WTC11 (cell line): ENCODE measurements around the gene ERC2. TPM values are rescaled to one million over a fixed set of nuclear protein-coding genes. Genes with fewer than 3 reads are reported as not detected.

Source experiments
- ATAC-seq: fragments of 200-7000 bp; cut with Tn5 transposase; 2 replicates; pipeline ENCODE4 v1.10.0; 2021; ENCODE audit warnings: mild to moderate bottlenecking, moderate library complexity
- CTCF ChIA-PET: fragments of 300-600 bp; sonication (Branson Sonifier 250); formaldehyde crosslinking; loops from one replicate; lab custom pipeline; 2021; ENCODE audit warnings: antibody characterized with exemption; lab: Charles Lee
- POLR2A ChIA-PET: fragments of 350-600 bp; sonication (Branson Sonifier 250); formaldehyde crosslinking; loops from one replicate; lab custom pipeline; 2021; ENCODE audit warnings: antibody characterized with exemption; lab: Charles Lee
- DNase-seq: peaks from one replicate; pipeline ENCODE4 v3.0.0; 2021; ENCODE audit warnings: low spot score
- H3K27ac Mint-ChIP-seq: 2 replicates; pipeline ENCODE4 v1.8.0; 2021; ENCODE audit warnings: mixed read lengths
- H3K27me3 Mint-ChIP-seq: 2 replicates; pipeline ENCODE4 v1.8.0; 2021; ENCODE audit warnings: low read depth, mild to moderate bottlenecking, moderate library complexity, mixed read lengths
- H3K36me3 Mint-ChIP-seq: 2 replicates; pipeline ENCODE4 v1.8.0; 2021; ENCODE audit warnings: mixed read lengths
- H3K4me1 Mint-ChIP-seq: 2 replicates; pipeline ENCODE4 v1.8.0; 2022; ENCODE audit warnings: mixed read lengths
- H3K4me3 Mint-ChIP-seq: 2 replicates; pipeline ENCODE4 v1.8.0; 2021; ENCODE audit warnings: mild to moderate bottlenecking, moderate library complexity, mixed read lengths
- H3K9me3 Mint-ChIP-seq: 2 replicates; pipeline ENCODE4 v1.8.0; 2021; ENCODE audit warnings: mixed read lengths
- CREB1 ChIP-seq: sonication (generic); formaldehyde crosslinking; IDR thresholded peaks from 2 replicates; pipeline ENCODE4 v1.8.0; 2023; ENCODE audit warnings: mild to moderate bottlenecking, missing genetic modification reagents
- EMX1 ChIP-seq: fragments of 250-450 bp; sonication (Bioruptor Pico); IDR thresholded peaks from 2 replicates; pipeline ENCODE4 v1.8.0; 2021; ENCODE audit warnings: mild to moderate bottlenecking
- FOXP1 ChIP-seq: sonication (generic); formaldehyde crosslinking; IDR thresholded peaks from 2 replicates; pipeline ENCODE4 v1.8.0; 2022; ENCODE audit warnings: missing genetic modification reagents, mild to moderate bottlenecking, moderate library complexity, borderline replicate concordance
- HMGA2 ChIP-seq: fragments of 250-450 bp; sonication (Bioruptor Pico); IDR thresholded peaks from 2 replicates; pipeline ENCODE4 v1.4.0; 2021; ENCODE audit warnings: mild to moderate bottlenecking, moderate library complexity
- HMGXB4 ChIP-seq: sonication (generic); formaldehyde crosslinking; IDR thresholded peaks from 2 replicates; pipeline ENCODE4 v1.8.1; 2023; ENCODE audit warnings: mild to moderate bottlenecking, moderate library complexity, missing genetic modification reagents
- IRF1 ChIP-seq: sonication (generic); formaldehyde crosslinking; IDR thresholded peaks from 2 replicates; pipeline ENCODE4 v1.8.0; 2023; ENCODE audit warnings: missing genetic modification reagents
- KAT7 ChIP-seq: sonication (generic); formaldehyde crosslinking; IDR thresholded peaks from 2 replicates; pipeline ENCODE4 v1.8.1; 2023; ENCODE audit warnings: missing genetic modification reagents, mild to moderate bottlenecking, borderline replicate concordance
- MAX ChIP-seq: sonication (generic); formaldehyde crosslinking; IDR thresholded peaks from 2 replicates; pipeline ENCODE4 v1.8.0; 2022; ENCODE audit warnings: mild to moderate bottlenecking, missing genetic modification reagents
- RORB ChIP-seq: fragments of 250-450 bp; sonication (Bioruptor Pico); IDR thresholded peaks from 2 replicates; pipeline ENCODE4 v1.9.0; 2021; ENCODE audit warnings: mild to moderate bottlenecking
- TCF7 ChIP-seq: sonication (generic); formaldehyde crosslinking; IDR thresholded peaks from 2 replicates; pipeline ENCODE4 v1.8.0; 2022; ENCODE audit warnings: mild to moderate bottlenecking, low read depth, missing genetic modification reagents, moderate library complexity
- total RNA-seq: library from RNA; stranded (reverse); gene quantifications from 3 replicates; pipeline ENCODE4 v1.2.3, GENCODE V29; 2021
- TF ChIP-seq, protein P1 (sequence below): fragments of 250-450 bp; sonication (Bioruptor Pico); IDR thresholded peaks from 2 replicates; pipeline ENCODE4 v1.9.0; 2021; ENCODE audit warnings: mild to moderate bottlenecking, borderline replicate concordance

Gene ERC2
- total RNA-seq, 1 experiment from 2014 or later: 23.5 TPM

DNA sequence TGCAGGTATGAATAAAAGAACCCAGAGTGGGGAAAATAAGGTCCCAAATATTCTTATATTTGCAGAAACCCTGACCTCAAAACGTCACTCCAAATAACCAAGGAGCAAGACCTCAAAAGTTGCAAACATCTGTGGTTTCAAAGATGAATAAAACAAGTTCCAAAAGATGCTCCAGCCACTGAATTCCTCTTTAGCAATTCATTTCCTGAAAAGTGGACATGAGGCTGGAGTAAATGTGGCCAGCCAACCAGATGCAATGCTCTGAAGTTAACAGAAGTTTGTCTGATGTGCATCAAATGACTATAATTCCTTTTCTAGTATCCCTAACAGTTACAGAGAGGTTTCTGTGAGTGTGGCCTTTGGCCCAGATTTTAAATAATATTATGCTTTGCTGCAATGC is 910.0 kb downstream of the ERC2 start (continued):
- TF ChIP-seq, protein P1, sequence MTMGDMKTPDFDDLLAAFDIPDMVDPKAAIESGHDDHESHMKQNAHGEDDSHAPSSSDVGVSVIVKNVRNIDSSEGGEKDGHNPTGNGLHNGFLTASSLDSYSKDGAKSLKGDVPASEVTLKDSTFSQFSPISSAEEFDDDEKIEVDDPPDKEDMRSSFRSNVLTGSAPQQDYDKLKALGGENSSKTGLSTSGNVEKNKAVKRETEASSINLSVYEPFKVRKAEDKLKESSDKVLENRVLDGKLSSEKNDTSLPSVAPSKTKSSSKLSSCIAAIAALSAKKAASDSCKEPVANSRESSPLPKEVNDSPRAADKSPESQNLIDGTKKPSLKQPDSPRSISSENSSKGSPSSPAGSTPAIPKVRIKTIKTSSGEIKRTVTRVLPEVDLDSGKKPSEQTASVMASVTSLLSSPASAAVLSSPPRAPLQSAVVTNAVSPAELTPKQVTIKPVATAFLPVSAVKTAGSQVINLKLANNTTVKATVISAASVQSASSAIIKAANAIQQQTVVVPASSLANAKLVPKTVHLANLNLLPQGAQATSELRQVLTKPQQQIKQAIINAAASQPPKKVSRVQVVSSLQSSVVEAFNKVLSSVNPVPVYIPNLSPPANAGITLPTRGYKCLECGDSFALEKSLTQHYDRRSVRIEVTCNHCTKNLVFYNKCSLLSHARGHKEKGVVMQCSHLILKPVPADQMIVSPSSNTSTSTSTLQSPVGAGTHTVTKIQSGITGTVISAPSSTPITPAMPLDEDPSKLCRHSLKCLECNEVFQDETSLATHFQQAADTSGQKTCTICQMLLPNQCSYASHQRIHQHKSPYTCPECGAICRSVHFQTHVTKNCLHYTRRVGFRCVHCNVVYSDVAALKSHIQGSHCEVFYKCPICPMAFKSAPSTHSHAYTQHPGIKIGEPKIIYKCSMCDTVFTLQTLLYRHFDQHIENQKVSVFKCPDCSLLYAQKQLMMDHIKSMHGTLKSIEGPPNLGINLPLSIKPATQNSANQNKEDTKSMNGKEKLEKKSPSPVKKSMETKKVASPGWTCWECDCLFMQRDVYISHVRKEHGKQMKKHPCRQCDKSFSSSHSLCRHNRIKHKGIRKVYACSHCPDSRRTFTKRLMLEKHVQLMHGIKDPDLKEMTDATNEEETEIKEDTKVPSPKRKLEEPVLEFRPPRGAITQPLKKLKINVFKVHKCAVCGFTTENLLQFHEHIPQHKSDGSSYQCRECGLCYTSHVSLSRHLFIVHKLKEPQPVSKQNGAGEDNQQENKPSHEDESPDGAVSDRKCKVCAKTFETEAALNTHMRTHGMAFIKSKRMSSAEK (CRISPR knock-in tag): no peak

- DNase-seq (no peak), ATAC-seq (no peak)
- no peaks in the 10 kb centered on the region for H3K9me3 Mint-ChIP-seq
- CTCF ChIA-PET: no interaction called here
- no peak overlapping the region for H3K27ac Mint-ChIP-seq
- H3K4me1 Mint-ChIP-seq: peaks cover 36% of the 10 kb centered on the region
- TF ChIP-seq HMGA2 (CRISPR knock-in tag) (no peak), FOXP1 (CRISPR knock-in tag) (no peak), KAT7 (CRISPR knock-in tag) (no peak), TCF7 (CRISPR knock-in tag) (no peak), RORB (no peak), HMGXB4 (no peak), EMX1 (CRISPR knock-in tag) (no peak), CREB1 (no peak), MAX (CRISPR knock-in tag) (no peak), IRF1 (no peak)
- TF ChIP-seq, protein P1 (CRISPR knock-in tag): no peak
- POLR2A ChIA-PET: no interaction called here
- no peak overlapping the region for H3K4me3 Mint-ChIP-seq
- H3K36me3 Mint-ChIP-seq: no peaks in the 10 kb centered on the region
- H3K27me3 Mint-ChIP-seq: no peaks in the 10 kb centered on the region
Measured at GRCh38 chr3:55557549-55557948, 910.7 kb downstream of the ERC2 start.
